PFSK-1 (cell line): ENCODE measurements around the gene DOCK4.

Experiments used
- POLR2AphosphoS5 ChIP-seq: IDR thresholded peaks from 2 replicates; pipeline ENCODE4 v1.6.1; 2012; ENCODE audit warnings: low read depth, mild to moderate bottlenecking, control low read depth, low read length, moderate library complexity
- REST ChIP-seq, 2 experiments: IDR thresholded peaks; 2 replicates each; pipeline versions ENCODE4 v1.6.1 to v1.8.0; 2011 to 2012; ENCODE audit warnings: low read depth in 2 of 2, low read length in 2 of 2, control low read depth in 1 of 2, inconsistent platforms in 1 of 2, mild to moderate bottlenecking in 1 of 2, moderate library complexity in 1 of 2; ENCODE audit not compliant: insufficient read depth in 1 of 2
- SIN3A ChIP-seq: IDR thresholded peaks from 2 replicates; pipeline ENCODE4 v1.6.1; 2012; ENCODE audit warnings: mild to moderate bottlenecking, low read length, moderate library complexity, borderline replicate concordance; ENCODE audit not compliant: insufficient read depth
- TAF1 ChIP-seq: IDR thresholded peaks from 2 replicates; pipeline ENCODE4 v1.6.1; 2012; ENCODE audit warnings: low read length, control low read depth, borderline replicate concordance; ENCODE audit not compliant: insufficient read depth

- TF ChIP-seq SIN3A (no peak), TAF1 (no peak), POLR2AphosphoS5 (no peak), REST (IDR thresholded peaks at IDR 0.05; ENCODE audit: insufficient read depth in 1 of 2, low read depth in 2 of 2, low read length in 2 of 2) (no peak)
Measured at GRCh38 chr7:112154690-112155089, 51.5 kb downstream of the DOCK4 start.
